Breast epithelium (tissue), 3 donors: ENCODE data around the gene CFC1.
"Not testable (repeated sequence)": the region's sequence is repeated elsewhere in the genome, so short reads cannot be mapped to it uniquely, and the experiment has no call there.

ENCODE experiments used
- POLR2A ChIP-seq: fragments of 450-650 bp; IDR thresholded peaks from one replicate; pipeline ENCODE4 v1.6.1; 2016; ENCODE audit warnings: antibody characterized with exemption, mild to moderate bottlenecking, moderate library complexity
- TF ChIP-seq, protein P1 (sequence below), 3 donors: fragments of 450-650 bp; IDR thresholded peaks; one replicate each; pipeline ENCODE4 v1.5.1; 2016 to 2017; ENCODE audit warnings: antibody characterized with exemption in 3 of 3, mild to moderate bottlenecking in 3 of 3, moderate library complexity in 3 of 3

DNA sequence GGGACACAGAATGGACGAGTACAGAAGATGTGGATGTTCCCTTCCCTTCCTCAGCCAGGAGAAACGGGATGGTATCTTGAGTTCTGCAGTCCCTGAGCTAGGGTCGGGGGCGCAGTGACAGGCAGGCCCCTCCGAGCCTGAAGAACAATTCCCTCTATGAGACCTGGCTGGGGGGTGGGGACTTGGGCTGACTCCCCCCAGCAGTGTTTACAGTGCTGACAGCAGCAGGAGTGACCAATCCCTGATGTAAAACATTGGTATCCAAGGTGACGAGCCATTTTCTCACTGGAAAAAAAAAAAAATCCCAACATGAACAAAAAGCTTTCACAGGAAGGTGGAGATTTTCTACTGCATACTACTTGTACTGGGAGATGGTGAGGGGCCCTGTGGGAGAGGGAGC is at the start of gene CFC1:
- TF ChIP-seq, protein P1, sequence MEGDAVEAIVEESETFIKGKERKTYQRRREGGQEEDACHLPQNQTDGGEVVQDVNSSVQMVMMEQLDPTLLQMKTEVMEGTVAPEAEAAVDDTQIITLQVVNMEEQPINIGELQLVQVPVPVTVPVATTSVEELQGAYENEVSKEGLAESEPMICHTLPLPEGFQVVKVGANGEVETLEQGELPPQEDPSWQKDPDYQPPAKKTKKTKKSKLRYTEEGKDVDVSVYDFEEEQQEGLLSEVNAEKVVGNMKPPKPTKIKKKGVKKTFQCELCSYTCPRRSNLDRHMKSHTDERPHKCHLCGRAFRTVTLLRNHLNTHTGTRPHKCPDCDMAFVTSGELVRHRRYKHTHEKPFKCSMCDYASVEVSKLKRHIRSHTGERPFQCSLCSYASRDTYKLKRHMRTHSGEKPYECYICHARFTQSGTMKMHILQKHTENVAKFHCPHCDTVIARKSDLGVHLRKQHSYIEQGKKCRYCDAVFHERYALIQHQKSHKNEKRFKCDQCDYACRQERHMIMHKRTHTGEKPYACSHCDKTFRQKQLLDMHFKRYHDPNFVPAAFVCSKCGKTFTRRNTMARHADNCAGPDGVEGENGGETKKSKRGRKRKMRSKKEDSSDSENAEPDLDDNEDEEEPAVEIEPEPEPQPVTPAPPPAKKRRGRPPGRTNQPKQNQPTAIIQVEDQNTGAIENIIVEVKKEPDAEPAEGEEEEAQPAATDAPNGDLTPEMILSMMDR (IDR thresholded peaks at IDR 0.05) = not testable (repeated sequence)
- TF ChIP-seq POLR2A = not testable (repeated sequence)
